ENCODE data around the gene LCN1.

GRCh38 chr9:135492886-135493669 lies 28.2 kb upstream of the LCN1 start:
- TF ChIP-seq CTCF (conservative IDR thresholded peaks at IDR 0.05; ENCODE audit: low read length) (no peak), EZH2phosphoT487 (IDR thresholded peaks at IDR 0.05; ENCODE audit: borderline replicate concordance, low read depth, low read length) (no peak)
